Measurements from ENCODE around the gene TBC1D1.

The TBC1D1 gene

DNA sequence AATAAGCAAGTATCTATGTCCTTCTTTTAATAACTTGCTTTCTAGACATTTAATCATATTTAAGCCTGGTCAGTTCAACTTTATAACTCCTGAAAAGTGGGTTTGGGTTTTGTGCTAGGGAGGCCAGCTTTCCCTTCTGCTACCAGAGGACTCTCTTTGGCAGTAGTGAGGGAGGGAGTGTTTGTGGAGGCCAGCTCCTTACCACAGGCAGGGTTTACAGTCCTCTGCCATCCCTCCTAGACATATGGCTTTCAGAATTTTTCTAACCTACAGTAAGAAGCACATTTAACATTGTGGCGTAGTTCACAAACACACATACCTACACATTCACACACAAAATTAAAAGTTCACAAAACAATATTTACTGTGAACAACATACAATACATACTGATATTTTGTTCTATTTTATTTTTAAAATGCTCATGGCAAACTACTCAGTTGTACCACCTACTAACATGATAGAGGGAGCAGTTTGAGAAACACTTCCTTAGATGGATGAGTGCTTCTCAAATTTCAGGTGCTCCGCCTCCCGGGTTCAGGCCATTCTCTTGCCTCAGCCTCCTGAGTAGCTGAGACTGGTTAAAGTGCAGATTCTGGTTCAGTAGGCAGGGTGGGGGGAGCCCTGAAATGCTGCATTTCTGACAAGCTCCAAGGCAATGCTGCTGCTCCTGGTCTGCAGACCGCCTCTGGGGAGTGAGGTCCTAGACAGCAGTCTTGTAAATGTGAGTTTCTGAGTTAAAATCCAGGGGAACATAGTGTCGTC, 156.0 kb downstream of the TBC1D1 start:
- no peak for DNase-seq (ENCODE audit: low read depth in 2 of 2)

DNA sequence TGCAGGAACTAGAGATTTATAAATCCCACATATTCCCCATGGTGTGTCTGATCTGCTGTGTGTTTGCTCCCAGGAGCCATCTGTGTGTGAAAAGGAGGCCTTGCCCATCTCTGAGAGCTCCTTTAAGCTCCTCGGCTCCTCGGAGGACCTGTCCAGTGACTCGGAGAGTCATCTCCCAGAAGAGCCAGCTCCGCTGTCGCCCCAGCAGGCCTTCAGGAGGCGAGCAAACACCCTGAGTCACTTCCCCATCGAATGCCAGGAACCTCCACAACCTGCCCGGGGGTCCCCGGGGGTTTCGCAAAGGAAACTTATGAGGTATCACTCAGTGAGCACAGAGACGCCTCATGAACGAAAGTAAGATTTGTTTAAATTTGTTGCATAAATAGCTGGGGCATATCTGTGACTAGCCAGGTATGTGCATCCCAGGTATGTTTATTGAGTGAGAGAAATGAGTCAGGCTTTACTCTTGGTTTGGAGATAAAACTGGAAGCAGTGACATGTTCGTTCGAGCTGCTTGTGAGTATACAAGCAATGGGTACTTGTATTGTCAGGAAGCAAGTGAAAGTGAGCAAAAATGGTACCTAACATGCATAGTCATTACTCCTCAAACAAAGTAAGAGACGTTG, 158.8 kb downstream of the TBC1D1 start:
- no peak for DNase-seq (ENCODE audit: low read depth in 2 of 2)

DNA sequence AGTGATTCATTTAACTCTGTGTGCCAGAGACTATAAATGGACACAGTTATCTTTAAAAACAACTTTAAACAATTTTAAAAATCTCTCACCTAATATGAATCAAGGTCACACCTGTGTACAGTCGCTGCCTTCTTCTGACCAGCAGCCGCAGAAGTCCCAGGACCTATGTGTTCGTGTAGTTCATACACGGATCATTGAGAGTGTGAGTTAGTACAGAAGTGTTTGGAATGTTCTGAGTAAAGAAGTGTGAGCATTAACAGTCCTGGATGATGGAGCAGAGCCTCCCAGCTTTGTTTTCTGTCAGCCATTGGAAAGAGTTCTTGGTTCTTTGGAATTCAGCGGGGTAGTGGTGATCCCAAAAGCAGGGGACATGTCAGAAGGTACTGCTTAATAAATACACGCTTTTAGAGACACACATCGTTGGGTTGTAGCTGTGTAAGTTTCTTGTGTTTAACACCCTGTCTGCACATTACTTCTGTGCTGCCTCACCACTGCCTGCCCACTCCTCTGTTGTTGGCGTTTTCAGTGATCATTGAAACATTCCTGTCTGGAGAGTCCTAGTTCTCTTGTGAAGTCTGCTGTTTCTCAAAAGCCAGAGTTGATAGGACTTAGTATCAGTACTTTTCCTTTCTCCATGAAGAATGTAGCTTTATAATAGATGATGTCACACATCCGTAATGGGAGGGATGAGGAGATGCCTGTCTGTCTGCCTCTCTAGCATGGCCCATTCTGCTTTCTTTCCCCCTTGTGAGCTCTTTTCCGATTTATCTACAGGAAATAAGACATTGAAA, 159.9 kb downstream of the TBC1D1 start:
- DNase-seq (ENCODE audit: low read depth in 2 of 2) = no peak

GRCh38 chr4:38055566-38055965, 164.7 kb downstream of the TBC1D1 start:
- no peak for DNase-seq (ENCODE audit: low read depth in 2 of 2)

DNA sequence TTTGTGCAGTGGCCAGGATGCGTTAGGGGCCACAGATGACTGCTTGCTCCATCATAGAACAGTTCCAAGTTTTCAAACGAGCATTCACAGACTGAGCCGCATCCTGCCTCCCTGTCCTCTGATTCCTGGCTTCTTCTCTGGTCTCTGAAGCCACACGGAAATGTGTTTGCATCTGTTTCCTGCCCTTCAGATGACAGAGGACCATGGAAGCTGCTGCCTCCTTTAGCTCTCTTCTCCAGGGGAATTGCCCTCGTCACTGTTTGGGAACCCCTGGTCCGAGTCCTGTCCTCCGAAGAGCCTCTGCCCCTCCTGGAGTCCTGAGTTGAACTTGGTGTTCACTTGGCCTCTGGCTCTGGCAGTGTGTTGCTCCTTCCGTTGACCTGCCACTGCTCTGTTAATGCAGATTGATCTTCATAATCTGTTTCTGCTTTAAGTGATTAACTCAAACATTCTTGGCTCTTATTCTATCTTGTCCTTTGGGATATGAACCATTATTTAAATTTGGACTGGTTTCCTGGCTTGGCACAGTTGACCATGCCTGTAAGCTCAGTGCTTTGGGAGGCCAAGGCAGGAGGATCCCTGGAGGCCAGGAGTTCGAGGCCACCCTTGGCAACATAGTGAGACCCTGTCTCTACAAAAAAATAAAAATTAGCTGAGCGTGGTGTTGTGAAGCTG, 165.3 kb downstream of the TBC1D1 start:
- no peak for DNase-seq (ENCODE audit: low read depth in 2 of 2)

- DNase-seq (ENCODE audit: low read depth in 2 of 2) = no peak
Measured at GRCh38 chr4:38058151-38058550, 167.3 kb downstream of the TBC1D1 start.

DNA sequence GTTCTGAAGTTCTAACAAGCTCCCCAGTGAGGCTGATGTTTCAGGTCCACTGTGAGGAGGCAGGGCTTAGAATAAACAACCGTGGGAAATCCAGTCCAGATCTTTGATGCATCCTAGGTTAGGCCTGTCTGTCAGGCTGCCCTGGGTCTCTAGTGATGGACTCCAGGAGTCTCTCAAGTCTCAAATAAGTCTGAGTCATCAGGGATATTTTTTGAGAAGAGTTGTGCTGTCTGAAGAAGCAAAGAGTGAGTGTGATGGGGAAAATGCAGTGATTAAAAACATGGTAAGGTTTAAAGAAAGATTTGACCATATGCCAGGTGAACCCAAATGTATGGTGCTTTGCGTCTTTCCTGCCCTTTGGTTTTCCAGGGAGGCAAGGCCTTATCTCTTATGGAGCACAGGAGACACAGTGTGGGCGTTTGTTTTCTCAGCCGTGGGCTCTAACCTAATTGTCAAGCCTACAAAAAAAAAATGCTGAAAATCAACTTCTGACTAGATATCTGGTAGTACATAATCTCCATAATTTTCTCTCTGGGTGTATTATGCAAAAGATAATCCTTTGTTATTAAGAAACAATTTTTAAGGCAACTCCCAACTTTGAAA, 170.0 kb downstream of the TBC1D1 start:
- DNase-seq (ENCODE audit: low read depth in 2 of 2) = no peak

- peak; percentile 18 to 32 for DNase-seq (ENCODE audit: low read depth in 2 of 2)
Measured at GRCh38 chr4:38062088-38062775, 171.3 kb downstream of the TBC1D1 start.

DNA sequence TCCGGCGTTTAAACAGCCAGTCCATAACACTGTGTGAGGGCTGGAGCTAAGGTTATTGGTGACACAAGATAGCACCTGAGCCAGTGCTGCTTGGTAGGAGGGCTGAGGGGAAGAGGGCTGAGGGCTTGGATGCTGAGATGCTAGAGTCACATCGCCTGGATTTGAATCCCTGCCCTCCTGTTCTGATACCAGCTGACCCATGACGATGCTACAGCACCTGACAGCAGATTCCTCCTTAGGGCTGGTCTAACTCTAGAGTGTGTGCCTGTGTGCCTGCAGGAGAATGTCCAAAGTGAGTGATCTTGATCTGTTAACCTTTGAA, 171.9 kb downstream of the TBC1D1 start:
- DNase-seq (ENCODE audit: low read depth in 2 of 2) = no peak

- no peak for DNase-seq (ENCODE audit: low read depth in 2 of 2)
Measured at GRCh38 chr4:38065176-38065575, 174.3 kb downstream of the TBC1D1 start.

DNA sequence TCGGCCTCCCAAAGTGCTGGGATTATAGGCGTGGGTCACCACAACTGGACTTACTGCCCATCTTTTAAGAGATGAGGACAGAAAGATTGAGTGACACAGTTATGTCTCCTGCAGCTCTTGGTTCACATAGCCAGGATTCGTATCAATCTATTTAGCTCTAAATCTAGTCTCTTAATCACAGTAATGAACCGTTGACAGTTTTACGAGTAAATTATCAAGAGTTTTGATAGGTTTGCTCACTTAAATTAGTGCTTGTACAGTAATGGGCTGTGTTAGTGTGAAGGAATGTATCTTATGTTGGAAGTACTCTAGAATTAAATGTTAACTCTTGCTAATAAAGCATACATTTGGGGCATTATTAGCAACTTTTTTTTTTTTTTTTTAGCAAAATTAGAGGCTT, 175.0 kb downstream of the TBC1D1 start:
- DNase-seq (ENCODE audit: low read depth in 2 of 2) = no peak

DNA sequence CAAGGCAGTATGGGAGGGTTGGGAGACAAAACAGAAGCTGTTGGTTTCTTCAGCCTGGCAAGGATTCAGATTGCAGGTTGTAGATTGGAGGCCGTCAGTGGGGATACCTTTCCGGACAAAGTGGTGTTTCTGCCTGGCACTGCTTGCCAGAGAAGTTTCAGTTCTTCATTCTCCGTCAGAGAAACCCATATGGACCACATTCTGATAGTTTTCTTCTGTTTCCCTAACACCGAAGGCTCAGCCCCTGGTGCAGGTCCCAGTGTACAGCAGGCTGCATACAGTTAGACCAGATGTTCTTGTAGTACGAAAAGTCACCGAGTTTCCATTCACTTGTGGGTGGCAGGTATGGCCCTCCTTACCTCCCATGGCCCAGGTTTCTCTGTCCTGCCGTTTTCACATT, 176.6 kb downstream of the TBC1D1 start:
- DNase-seq (ENCODE audit: low read depth in 2 of 2) = no peak

- no peak for DNase-seq (ENCODE audit: low read depth in 2 of 2)
Measured at GRCh38 chr4:38068107-38068506, 177.2 kb downstream of the TBC1D1 start.

DNA sequence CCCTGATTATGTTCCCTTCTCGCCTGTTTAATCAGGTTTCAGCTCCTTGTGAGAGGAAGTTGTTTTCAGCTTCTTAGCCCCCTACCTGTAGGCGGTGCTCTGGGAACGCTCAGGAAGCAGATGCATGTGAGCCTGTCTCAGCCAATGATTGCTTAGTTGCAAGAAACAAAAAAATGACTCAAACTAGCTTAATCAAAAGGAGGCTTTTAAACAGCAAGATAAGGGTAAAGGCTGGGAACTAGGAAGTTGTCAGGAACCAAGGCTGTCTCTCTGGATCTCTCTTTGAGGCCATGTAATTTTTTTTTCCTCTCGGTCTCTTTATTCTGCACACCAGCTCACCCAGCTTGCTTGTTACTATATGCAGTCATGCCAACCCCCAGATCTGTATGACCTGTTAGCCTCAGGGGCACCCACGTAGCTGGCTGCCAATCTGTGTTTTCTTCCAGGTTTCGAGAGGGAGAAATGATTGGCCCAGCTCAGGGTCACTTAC, 178.4 kb downstream of the TBC1D1 start:
- DNase-seq (ENCODE audit: low read depth in 2 of 2) = no peak

GRCh38 chr4:38071801-38072431, 181.0 kb downstream of the TBC1D1 start:
- DNase-seq (ENCODE audit: low read depth in 2 of 2) = no peak

GRCh38 chr4:38072578-38072977, 181.7 kb downstream of the TBC1D1 start:
- no peak for DNase-seq (ENCODE audit: low read depth in 2 of 2)

GRCh38 chr4:38073596-38074234, 182.8 kb downstream of the TBC1D1 start:
- DNase-seq (ENCODE audit: low read depth in 2 of 2) = no peak

DNA sequence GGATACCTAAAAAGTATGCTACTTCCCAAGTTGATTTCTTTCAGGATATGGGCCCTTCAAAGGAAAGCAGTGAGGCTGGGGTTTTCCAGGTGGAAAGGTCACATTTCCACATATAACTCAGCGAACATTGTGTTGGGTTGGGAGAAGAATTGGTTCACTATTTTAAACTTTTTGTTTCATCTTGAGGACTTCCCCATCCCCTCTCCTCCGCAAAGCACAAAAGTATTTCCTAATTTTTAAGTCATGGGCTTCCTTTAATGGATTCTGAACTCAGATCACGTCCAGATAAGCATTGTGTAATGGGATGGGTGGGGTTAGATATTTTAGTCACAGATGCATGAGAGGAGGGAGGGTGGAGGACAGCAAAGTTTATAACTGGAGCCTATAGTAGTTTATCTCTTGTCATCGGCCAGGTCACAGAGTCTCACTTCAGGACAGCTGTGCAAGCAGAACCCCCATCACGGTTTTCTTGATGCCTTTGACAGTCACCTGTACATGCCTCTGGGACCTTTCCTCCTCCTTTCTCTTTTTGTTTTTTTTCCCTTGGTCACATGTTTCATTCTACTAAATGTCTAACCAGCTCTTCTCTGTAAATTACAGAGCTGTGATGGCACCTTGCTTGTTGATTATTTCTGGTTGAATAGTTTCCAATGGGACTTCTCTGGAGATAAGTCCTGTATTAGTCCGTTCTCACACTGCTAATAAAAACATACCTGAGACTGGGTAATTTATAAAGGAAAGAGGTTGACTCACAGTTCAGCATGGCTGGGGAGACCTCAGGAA, 184.7 kb downstream of the TBC1D1 start:
- no peak for DNase-seq (ENCODE audit: low read depth in 2 of 2)

DNA sequence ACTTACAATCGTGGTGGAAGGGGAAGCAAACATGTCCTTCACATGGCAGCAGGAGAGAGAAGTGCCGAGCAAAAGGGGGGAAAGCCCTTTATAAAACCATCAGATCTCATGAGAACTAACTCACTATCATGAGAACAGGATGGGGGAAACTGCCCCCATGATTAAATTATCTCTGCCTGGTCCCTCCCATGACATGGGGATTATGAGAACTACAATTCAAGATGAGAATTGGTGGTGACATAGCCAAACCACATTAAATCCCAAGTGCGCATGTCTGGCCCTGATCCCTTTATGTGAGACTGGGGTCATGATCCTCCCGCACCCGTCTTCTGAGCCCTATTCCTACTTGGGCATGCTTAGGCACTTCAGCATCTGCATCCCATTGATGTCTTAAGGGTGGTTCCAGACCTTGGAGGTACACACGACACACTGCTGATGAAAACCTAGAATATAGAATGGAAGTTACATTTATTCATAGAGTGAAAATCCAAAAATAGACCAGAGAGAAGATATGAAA, 185.3 kb downstream of the TBC1D1 start:
- no peak for DNase-seq (ENCODE audit: low read depth in 2 of 2)

Data from stimulated activated CD8-positive, alpha-beta memory T cell treated with anti-CD3 and anti-CD28 coated beads, Interleukin-15, amount 100 ng/mL, for 4 hours (primary cell).